HG03378 (cell line): ENCODE data around the gene CARD9.
"Not testable (repeated sequence)": the region's sequence is repeated elsewhere in the genome, so short reads cannot be mapped to it uniquely, and the experiment has no call there.

Experiments used
- ATAC-seq: cut with Tn5 transposase; IDR thresholded peaks from one replicate; pipeline ENCODE4 v1.9.1; 2021; ENCODE audit warnings: mild to moderate bottlenecking, moderate library complexity; ENCODE audit not compliant: unreplicated experiment

The CARD9 gene

GRCh38 chr9:136326061-136326760 lies 47.3 kb downstream of the CARD9 start:
- ATAC-seq, result no peak

- no peak for ATAC-seq
Observed at GRCh38 chr9:136325358-136325757, 48.1 kb downstream of the CARD9 start.

GRCh38 chr9:136324501-136325300 lies 48.8 kb downstream of the CARD9 start:
- no peak for ATAC-seq

DNA sequence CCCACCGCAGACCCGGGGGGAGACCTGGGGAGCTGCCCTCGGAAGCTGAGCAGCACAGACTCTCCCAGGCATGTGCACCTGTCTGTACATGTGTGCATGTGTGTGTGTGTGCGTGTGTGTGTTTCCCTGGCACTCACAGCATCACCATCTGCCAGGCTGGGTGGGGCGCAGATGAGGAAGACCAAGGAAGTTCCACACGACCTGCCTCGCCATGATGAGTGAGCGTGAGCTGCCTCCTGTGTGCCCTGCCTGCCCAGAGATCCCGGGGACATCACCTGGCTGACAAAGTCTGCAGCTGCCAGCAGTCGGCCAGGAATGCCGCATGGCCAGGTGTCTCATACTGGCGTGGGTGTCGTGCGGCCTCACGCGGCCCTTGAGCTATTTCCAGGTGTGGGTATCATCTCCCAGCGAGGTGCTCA lies 50.1 kb downstream of the CARD9 start:
- no peak for ATAC-seq

- ATAC-seq, result no peak
Observed at GRCh38 chr9:136322756-136323330, 50.6 kb downstream of the CARD9 start.

DNA sequence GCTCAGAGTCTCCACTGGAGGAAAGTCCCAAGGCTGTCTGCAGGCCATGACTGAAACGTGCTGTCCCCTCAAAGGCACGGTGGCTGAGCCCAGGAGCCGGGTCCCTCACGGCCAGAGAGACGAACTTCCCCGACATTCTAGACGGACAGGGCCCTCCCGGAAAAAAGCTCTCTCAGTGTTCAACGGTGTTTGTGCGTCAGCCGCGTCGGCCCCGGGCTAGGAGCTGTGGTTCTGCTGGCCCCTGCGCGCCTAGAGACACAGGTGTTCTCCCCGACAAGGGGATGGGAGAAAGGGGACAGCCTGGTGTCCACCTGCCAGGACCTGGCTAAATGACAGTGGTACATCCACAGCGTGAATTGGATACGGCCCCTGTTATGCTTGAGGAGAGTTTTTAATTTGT lies 51.9 kb downstream of the CARD9 start:
- ATAC-seq, result no peak

DNA sequence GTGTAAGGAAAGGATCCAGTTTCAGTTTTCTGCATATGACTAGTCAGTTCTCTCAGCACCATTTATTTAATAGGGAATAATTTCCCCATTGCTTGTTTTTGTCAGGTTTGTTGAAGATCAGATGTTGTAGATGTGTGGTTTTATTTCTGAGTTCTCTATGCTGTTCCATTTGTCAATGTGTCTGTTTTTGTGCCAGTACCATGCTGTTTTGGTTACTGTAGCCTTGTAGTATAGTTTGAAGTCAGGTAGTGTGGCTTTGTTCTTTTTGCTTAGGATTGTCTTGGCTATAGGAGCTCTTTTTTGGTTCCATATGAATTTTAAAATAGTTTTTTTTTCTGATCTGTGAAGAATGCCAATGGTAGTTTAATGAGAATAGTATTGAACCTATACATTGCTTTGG lies 52.5 kb downstream of the CARD9 start:
- not testable (repeated sequence) for ATAC-seq

DNA sequence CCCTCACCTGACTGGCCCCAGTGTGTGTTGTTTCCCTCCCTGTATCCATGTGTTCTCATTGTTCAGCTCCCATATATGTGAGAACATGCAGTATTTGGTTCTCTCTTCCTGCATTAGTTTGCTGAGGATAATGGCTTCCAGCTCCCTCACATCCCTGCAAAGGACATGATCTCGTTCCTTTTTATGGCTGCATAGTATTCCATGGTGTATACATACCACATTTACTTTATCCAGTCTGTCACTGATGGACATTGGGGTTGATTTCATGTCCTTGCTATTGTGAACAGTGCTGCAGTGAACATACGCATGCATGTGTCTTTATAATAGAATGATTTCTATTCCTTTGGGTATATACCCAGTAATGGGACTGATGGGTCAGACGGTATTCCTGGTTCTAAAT lies 53.5 kb downstream of the CARD9 start:
- not testable (repeated sequence) for ATAC-seq

DNA sequence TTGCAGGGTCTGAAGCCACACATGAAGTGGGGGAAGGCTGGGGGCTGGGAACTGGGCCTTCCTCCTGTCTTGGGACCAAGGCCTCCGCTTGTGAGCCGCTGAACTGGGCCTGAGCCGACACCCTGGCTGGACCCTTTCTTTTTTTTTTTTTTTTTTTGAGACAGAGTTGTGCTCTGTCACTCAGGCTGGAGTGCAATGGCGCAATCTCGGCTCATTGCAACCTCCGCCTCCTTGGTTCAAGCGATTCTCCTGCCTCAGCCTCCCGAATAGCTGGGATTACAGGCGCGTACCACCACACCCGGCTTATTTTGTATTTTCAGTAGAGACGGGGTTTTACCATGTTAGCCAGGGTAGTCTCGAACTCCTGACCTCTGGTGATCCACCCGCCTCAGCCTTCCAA lies 54.2 kb downstream of the CARD9 start:
- not testable (repeated sequence) for ATAC-seq

GRCh38 chr9:136318776-136319241 lies 54.7 kb downstream of the CARD9 start:
- no peak for ATAC-seq

DNA sequence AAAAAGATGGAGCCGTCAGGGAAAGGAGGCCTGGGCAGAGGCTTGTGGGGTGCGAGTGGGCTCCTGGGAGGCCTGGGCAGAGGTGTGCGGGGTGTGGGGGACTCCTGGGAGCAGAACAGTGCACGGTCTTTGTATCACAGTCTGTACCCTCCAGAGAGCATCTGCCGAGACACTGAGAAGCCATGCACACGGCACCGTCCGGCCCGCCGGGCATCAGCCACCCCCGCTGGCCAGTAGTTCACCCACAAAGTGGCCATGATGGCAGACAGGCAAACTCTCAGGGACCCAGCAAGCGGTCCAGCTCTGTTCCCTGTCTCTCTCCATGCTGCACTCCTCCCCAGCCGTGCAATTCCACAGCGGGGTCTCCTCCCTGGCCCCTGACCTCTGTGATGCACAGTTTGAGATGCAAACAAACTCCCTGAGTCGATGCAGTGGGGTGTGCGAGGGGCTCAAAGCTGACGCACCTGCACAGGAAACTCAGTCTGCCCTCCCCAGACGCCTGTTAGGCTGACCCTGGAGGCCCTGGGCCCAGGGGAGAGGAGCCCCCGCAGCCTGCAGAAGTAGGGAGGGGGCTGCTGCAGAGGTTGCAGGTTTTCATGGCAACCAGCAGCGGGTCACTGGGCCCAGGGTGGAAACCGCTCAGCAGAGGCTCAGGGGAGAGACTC lies 55.2 kb downstream of the CARD9 start:
- no peak for ATAC-seq

DNA sequence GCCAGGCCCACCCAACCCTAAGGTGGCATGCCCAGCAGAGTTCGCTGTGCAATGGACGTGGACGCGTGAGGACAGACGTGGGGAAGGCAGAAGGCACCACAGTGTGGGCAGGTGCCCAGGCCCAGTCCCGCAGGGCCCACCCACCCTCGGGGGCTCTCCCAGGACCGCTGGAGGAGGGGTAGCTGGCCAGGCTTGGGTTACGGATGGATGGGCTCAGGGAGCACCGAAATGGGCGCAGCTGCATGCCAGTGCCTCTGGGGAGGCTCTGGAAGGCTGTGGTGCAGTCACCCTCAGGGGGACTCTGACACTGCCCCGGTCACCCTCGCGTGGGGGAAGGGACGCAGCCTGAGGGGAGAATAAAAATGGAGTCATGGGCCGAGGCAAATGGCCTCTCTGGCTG lies 55.8 kb downstream of the CARD9 start:
- ATAC-seq, result no peak

DNA sequence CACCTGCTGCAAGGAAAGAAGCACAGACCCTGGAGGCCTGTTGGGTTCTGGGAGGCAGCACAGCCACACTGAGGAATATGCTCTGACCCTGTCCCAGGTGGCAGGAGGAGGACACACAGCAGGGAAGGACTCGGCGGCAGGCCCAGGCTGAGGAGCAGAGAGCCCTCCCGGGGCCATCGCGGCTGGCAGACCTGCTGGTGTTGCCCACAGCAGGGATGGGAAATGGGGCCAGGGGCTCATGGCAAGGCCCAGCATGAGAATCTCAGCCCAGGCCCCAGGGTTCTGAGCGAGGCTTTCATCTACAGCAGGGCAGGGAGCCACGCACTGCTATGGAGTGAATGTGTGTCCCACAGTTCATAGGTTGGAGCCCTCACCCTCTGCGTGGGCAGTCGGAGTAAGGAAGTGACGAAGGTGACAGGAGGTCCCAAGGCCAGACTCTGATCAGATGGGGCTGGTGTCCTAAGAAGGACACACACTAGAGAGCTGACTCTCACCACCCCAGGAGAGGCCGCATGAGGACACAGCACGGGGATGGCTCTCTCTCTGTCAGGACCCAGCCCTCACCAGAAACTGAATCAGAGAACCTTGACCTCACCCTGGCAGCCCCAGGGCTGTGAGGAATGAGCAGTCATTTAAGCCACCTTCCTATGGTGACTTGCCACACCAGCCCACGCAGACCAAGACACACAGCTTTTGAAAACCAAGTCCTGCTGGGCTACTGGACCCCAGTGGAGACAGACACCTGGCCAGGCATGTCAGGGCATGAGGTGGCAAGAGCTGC lies 56.4 kb downstream of the CARD9 start:
- no peak for ATAC-seq

DNA sequence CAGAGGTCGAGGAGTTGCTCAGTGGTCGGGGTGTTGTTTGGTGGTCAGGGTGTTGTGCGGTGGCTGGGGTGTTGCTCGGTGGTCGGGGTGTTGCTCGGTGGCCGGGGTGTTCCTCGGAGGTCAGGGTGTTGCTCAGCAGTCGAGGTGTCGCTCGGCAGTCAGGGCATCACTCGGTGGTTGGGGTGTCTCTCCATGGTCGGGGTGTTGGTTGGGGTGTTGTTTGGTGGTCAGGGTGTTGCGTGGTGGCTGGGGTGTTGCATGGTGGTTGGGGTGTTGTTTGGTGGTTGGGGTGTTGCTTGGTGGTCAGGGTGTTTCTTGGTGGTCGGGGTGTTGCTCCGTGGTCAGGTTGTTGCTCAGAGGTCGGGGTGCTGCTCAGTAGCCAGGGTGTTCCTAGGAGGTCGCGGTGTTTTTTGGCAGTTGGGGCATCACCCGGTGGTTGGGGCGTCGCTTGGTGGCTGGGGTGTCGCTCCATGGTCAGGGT lies 57.2 kb downstream of the CARD9 start:
- no peak for ATAC-seq

DNA sequence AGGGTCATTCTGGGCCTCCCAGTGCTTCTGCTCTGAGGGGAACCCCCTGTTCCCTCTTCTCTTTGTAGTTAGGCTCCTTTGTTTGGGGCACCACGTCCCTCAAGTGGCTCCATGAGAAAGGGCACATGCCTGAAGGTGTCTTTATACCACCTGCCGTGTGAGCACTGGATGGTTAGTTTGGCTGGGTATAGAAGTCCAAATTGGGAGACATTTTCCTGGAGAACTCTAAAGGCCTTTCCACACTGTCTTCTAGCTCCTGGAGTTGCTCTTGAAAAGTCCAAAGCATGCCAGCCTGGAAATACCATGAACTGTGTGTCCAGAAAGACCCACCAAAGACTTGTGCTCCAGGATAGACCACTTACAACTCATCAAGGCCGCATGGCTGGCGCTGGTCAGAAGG lies 58.5 kb downstream of the CARD9 start:
- no peak for ATAC-seq

GRCh38 chr9:136314056-136314416 lies 59.4 kb downstream of the CARD9 start:
- ATAC-seq, result no peak
